Measurements from ENCODE around the gene CD200R1.

Gene CD200R1

DNA sequence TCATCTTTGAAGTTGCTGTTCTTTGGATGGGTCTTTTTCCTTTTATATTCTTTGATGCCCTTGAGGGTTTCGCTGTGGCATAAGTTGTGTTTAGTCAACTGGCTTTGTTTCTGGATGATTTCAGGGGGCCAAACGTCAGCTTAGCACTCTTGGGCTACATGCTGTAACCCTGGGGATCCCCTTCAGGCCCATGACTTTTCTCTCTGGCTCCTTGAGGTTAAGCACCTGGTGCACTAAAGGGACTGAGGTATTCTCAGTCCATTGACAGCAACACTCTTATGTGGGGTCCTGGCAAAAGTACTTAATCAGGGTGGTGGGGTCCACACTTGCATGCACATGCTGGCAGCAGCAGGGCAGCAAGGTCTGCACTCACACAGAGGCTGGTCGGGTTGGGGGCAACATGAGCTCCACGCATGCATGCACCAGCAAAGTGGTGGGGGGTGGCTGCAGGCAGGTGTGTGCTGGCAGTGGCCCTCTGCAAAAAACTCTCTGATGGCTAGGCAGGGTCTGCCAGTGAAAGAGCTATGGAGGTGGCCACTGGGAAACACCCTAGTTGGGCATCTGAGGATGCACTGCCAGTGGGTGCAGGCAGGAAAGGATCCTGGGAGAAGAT is 90.1 kb downstream of the CD200R1 start:
- no peak for DNase-seq (ENCODE audit: low read depth in 2 of 2)

GRCh38 chr3:112881891-112882290 is 93.0 kb downstream of the CD200R1 start:
- no peak for DNase-seq (ENCODE audit: low read depth in 2 of 2)

DNA sequence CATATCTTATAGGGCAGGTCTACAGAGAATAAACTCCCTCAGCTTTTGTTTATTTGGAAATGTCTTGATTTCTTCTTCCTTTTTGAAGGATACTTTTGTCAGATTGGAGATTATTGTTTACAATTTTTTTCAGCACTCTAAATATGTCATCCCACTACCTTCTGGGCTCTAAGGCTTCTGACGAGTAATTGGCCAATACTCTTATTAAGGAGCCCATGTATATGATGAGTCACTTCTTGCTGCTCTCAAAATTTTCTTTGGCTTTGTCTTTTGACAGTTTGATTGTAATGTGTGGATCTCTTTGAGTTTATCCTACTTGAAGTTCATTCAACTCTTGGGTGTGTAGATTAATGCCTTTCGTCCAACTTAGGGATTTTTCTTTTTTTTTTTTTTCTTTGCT is 99.3 kb downstream of the CD200R1 start:
- DNase-seq (ENCODE audit: low read depth in 2 of 2), result no peak

- no peak for DNase-seq (ENCODE audit: low read depth in 2 of 2)
Observed at GRCh38 chr3:112874725-112875124, 100.2 kb downstream of the CD200R1 start.

- no peak for DNase-seq (ENCODE audit: low read depth in 2 of 2)
Observed at GRCh38 chr3:112873632-112874031, 101.3 kb downstream of the CD200R1 start.

DNA sequence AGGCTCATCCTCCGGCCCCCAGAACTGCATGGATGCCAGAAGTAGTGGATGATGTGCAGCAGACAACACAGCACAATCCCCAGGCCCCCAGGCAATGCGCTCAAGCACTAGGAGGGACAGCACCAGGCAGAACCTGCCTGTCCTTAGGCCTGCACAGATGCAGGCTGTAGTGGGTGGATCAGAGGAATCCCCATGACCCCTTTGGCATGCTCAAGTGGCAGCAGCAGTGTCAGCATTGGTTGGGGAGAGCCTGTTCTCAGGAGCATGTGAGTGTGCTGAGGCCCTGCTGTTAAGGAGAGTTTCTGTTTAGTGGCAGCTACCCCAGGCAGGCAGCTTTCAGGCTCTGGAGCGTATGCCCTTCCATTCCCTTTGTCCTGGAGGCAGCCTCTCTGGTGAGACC is 103.2 kb downstream of the CD200R1 start:
- DNase-seq (ENCODE audit: low read depth in 2 of 2), result no peak

All from stimulated activated CD4-positive, alpha-beta T cell treated with anti-CD3 and anti-CD28 coated beads, Interleukin-1b, Interleukin-23, amount 100 ng/mL, for 1 hour (primary cell).